ENCODE data around the gene TMEM87B.

- TF ChIP-seq, protein P1, sequence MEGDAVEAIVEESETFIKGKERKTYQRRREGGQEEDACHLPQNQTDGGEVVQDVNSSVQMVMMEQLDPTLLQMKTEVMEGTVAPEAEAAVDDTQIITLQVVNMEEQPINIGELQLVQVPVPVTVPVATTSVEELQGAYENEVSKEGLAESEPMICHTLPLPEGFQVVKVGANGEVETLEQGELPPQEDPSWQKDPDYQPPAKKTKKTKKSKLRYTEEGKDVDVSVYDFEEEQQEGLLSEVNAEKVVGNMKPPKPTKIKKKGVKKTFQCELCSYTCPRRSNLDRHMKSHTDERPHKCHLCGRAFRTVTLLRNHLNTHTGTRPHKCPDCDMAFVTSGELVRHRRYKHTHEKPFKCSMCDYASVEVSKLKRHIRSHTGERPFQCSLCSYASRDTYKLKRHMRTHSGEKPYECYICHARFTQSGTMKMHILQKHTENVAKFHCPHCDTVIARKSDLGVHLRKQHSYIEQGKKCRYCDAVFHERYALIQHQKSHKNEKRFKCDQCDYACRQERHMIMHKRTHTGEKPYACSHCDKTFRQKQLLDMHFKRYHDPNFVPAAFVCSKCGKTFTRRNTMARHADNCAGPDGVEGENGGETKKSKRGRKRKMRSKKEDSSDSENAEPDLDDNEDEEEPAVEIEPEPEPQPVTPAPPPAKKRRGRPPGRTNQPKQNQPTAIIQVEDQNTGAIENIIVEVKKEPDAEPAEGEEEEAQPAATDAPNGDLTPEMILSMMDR (IDR thresholded peaks at IDR 0.05): no peak
- TF ChIP-seq EP300 (IDR thresholded peaks at IDR 0.05): no peak
These were observed 44.3 kb upstream of the TMEM87B start for GRCh38 chr2:112010751-112011150.

Measured in tibial nerve (tissue), 4 donors.